ENCODE data around the gene TSPAN16.

- TF ChIP-seq, protein P1, sequence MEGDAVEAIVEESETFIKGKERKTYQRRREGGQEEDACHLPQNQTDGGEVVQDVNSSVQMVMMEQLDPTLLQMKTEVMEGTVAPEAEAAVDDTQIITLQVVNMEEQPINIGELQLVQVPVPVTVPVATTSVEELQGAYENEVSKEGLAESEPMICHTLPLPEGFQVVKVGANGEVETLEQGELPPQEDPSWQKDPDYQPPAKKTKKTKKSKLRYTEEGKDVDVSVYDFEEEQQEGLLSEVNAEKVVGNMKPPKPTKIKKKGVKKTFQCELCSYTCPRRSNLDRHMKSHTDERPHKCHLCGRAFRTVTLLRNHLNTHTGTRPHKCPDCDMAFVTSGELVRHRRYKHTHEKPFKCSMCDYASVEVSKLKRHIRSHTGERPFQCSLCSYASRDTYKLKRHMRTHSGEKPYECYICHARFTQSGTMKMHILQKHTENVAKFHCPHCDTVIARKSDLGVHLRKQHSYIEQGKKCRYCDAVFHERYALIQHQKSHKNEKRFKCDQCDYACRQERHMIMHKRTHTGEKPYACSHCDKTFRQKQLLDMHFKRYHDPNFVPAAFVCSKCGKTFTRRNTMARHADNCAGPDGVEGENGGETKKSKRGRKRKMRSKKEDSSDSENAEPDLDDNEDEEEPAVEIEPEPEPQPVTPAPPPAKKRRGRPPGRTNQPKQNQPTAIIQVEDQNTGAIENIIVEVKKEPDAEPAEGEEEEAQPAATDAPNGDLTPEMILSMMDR (IDR thresholded peaks at IDR 0.05): no peak
- no peak for TF ChIP-seq POLR2A (IDR thresholded peaks at IDR 0.05)
These were observed 49.0 kb upstream of the TSPAN16 start for GRCh38 chr19:11246941-11247340.

Measured in esophagus squamous epithelium (tissue), 4 donors.